SK-N-SH treated with all-trans-retinoic acid at 6 μM for 48 hours (cell line): ENCODE data around the gene NACAD.

Experiments
- BACH2 ChIP-seq: fragments of 250-450 bp; sonication (Bioruptor Pico); IDR thresholded peaks from 2 replicates; pipeline ENCODE4 v1.9.0; 2021; ENCODE audit warnings: mild to moderate bottlenecking, borderline replicate concordance
- CREB5 ChIP-seq: fragments of 250-450 bp; sonication (Bioruptor Pico); IDR thresholded peaks from 2 replicates; pipeline ENCODE4 v1.5.1; 2020; ENCODE audit warnings: low read depth, mild to moderate bottlenecking, moderate library complexity
- PATZ1 ChIP-seq: fragments of 250-450 bp; sonication (Bioruptor Pico); IDR thresholded peaks from 2 replicates; pipeline ENCODE4 v1.8.0; 2020; ENCODE audit warnings: mild to moderate bottlenecking, moderate library complexity, borderline replicate concordance
- TCF4 ChIP-seq: fragments of 250-450 bp; sonication (Bioruptor Pico); IDR thresholded peaks from 2 replicates; pipeline ENCODE4 v1.8.0; 2021; ENCODE audit warnings: mild to moderate bottlenecking, moderate library complexity, borderline replicate concordance
- ZFP3 ChIP-seq: fragments of 250-450 bp; sonication (Bioruptor Pico); IDR thresholded peaks from 2 replicates; pipeline ENCODE4 v1.5.0; 2020; ENCODE audit warnings: mild to moderate bottlenecking, moderate library complexity
- ZNF565 ChIP-seq: fragments of 450-650 bp; formaldehyde crosslinking; conservative IDR thresholded peaks from 2 replicates; pipeline ENCODE4 v1.5.0; 2020; ENCODE audit warnings: low read depth, mild to moderate bottlenecking, moderate library complexity
- TF ChIP-seq, protein P1 (sequence below): fragments of 250-450 bp; sonication (Bioruptor Pico); IDR thresholded peaks from 2 replicates; pipeline ENCODE4 v1.5.0; 2020; ENCODE audit warnings: mild to moderate bottlenecking, moderate library complexity

- TF ChIP-seq PATZ1 (CRISPR knock-in tag) (no peak), ZFP3 (CRISPR knock-in tag) (no peak), BACH2 (CRISPR knock-in tag) (no peak), CREB5 (CRISPR knock-in tag) (no peak), ZNF565 (CRISPR knock-in tag) (no peak), TCF4 (no peak)
- TF ChIP-seq, protein P1, sequence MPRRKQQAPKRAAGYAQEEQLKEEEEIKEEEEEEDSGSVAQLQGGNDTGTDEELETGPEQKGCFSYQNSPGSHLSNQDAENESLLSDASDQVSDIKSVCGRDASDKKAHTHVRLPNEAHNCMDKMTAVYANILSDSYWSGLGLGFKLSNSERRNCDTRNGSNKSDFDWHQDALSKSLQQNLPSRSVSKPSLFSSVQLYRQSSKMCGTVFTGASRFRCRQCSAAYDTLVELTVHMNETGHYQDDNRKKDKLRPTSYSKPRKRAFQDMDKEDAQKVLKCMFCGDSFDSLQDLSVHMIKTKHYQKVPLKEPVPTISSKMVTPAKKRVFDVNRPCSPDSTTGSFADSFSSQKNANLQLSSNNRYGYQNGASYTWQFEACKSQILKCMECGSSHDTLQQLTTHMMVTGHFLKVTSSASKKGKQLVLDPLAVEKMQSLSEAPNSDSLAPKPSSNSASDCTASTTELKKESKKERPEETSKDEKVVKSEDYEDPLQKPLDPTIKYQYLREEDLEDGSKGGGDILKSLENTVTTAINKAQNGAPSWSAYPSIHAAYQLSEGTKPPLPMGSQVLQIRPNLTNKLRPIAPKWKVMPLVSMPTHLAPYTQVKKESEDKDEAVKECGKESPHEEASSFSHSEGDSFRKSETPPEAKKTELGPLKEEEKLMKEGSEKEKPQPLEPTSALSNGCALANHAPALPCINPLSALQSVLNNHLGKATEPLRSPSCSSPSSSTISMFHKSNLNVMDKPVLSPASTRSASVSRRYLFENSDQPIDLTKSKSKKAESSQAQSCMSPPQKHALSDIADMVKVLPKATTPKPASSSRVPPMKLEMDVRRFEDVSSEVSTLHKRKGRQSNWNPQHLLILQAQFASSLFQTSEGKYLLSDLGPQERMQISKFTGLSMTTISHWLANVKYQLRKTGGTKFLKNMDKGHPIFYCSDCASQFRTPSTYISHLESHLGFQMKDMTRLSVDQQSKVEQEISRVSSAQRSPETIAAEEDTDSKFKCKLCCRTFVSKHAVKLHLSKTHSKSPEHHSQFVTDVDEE, result no peak
Observed at GRCh38 chr7:45136106-45137060, 47.6 kb upstream of the NACAD start.
